HG03460 (cell line): ENCODE measurements around the gene MAN1B1.
A peak's percentile ranks its signal among the peaks of the same experiment; 100 is the strongest.
"Not testable (repeated sequence)": the region's sequence is repeated elsewhere in the genome, so short reads cannot be mapped to it uniquely, and the experiment has no call there.

ENCODE experiments used
- ATAC-seq: cut with Tn5 transposase; IDR thresholded peaks from one replicate; pipeline ENCODE4 v1.9.1; 2021; ENCODE audit not compliant: unreplicated experiment

The MAN1B1 gene

GRCh38 chr9:137110147-137110910 lies 23.5 kb downstream of the MAN1B1 start:
- no peak for ATAC-seq

DNA sequence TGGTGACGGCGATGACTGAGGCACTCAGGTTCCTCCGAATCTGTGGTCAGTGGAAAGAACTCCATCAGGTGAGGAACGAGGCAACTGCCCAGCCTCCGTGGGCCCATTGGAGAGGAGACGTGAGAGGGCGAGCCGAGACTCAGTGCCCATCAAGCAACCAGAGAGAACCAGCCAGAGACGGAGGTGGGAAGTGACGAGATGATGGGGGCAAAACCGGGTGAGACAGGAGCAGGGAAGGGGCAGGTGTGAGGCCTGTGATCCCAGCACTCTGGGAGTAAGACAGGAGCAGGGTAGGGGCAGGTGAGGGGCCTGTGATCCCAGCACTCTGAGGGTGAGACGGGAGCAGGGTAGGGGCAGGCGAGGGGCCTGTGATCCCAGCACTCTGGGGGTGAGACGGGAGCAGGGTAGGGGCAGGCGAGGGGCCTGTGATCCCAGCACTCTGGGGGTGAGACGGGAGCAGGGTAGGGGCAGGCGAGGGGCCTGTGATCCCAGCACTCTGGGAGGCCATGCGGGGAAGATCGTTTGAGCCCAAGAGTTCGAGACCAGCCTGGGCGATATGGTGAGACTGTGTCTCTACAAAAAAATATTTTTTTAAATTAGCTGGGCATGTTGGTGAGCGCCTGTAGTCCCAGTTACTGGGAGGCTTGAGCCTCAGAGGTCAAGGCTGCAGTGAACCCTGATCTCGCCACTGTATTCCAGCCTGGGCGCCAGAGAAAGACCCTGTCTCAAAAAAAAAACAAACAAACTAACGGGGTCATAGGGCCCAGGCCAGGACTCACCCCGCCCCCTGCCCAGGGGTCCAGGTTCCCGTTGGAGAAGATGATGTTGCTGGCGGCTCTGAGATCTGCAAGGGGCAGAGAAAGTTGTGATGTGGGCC lies 24.4 kb downstream of the MAN1B1 start:
- no peak for ATAC-seq

- ATAC-seq: no peak
Measured at GRCh38 chr9:137111788-137112563, 25.2 kb downstream of the MAN1B1 start.

GRCh38 chr9:137112564-137113384 lies 26.0 kb downstream of the MAN1B1 start:
- ATAC-seq: no peak

DNA sequence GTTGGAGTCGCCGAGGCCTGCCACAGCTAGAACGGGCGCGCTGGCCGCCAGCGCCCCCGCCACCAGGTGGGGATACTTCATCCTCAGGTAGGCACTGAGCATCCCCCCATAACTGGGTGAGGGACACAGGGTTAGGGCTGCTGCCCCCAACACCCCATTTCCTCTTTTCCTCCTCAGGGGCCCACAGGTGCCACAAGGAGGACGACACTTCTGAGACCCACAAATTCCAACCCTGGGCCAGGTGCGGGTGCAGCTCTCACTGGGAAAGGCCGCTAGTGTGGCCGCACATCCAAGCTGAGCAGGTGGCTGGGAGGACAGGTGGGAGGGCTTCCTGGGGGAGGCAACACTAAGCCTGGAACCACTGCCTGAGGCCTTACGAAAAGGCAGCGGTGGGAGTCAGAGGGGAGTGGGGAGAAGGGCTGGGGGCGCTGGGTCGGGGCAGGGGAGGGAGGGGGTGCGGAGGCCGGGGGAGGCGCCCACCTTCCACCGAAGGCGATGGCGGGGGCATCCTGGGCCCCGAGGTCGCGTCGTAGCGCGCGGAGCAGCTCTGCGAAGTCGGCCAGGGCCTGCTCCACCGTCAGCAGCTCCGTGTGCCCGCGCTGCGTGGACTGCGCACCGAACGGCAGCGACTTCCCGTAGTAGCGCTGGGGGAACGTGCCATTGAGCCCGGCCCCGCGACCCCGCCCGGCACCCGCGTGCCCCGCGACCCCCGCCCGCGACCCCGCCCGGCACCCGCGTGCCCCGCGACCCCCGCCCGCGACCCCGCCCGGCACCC lies 26.8 kb downstream of the MAN1B1 start:
- ATAC-seq: no peak

- ATAC-seq: no peak
Measured at GRCh38 chr9:137114220-137114612, 27.4 kb downstream of the MAN1B1 start.

- peak; percentile 63 for ATAC-seq
Measured at GRCh38 chr9:137114613-137115393, 28.0 kb downstream of the MAN1B1 start, which contains the start of gene DPP7. Gene DPP7 (minus strand): TSS chr9:137114733. CDS start chr9:137114713, 20 bp downstream.

- ATAC-seq: no peak
Measured at GRCh38 chr9:137115394-137116026, 28.7 kb downstream of the MAN1B1 start.

DNA sequence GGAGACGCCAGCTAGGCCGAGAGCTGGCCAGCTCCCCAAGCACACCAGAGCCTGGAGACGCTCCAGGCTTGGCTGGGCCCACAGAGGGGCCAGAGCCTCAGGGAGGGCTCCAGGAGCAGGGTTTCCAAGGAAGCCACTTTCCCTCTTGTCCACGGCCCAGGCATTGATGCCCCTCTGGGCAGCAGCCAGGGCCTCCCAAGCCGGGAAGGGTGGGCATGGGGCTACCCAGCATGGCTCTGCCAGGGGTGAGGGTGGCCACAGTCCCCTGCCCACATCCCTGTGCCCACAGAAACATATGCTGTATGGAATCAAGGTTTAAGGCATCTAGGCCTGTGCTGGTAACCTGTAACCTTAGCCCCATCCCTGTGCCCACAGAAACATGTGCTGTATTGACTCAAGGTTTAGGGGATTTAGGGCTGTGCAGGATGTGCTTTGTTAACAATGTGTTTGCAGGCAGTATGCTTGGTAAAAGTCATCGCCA lies 29.3 kb downstream of the MAN1B1 start:
- no peak for ATAC-seq

DNA sequence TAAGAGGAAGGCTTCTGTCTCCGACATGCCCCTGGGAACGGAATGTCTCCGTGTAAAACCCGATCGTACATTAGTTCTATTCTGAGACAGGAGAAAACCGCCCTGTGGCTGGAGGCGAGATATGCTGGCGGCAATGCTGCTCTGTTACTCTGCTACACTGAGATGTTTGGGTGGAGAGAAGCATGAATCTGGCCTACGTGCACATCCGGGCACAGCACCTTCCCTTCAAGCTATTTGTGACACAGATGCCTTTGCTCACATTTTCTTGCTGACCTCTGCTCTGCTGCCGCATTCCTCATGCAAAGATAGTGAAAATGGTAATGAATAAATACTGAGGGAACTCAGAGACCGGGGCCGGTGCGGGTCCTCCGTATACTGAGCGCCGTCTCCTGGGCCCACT lies 29.9 kb downstream of the MAN1B1 start:
- ATAC-seq: no peak

- ATAC-seq: no peak
Measured at GRCh38 chr9:137117269-137117731, 30.5 kb downstream of the MAN1B1 start.

DNA sequence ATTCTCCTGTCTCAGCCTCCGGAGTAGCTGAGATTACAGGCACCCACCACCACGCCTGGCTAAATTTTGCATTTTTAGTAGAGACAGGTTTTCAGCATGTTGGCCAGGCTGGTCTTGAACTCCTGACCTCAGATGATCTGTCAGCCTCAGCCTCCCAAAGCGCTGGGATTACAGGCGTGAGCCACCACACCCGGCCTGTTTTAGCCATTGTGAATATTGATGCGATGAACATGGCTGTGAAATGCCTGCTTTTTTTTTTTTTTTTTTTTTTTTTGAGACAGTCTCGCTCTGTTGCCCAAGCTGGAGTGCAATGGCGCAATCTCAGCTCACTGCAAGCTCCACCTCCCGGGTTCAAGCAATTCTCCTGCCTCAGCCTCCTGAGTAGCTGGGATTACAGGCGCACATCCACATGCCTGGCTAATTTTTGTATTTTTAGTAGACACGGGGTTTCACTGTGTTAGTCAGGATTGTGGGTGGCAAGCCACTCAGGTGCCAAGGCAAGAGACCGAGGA lies 31.4 kb downstream of the MAN1B1 start:
- ATAC-seq: not testable (repeated sequence)

GRCh38 chr9:137121927-137122795 lies 35.4 kb downstream of the MAN1B1 start:
- ATAC-seq: not testable (repeated sequence)

DNA sequence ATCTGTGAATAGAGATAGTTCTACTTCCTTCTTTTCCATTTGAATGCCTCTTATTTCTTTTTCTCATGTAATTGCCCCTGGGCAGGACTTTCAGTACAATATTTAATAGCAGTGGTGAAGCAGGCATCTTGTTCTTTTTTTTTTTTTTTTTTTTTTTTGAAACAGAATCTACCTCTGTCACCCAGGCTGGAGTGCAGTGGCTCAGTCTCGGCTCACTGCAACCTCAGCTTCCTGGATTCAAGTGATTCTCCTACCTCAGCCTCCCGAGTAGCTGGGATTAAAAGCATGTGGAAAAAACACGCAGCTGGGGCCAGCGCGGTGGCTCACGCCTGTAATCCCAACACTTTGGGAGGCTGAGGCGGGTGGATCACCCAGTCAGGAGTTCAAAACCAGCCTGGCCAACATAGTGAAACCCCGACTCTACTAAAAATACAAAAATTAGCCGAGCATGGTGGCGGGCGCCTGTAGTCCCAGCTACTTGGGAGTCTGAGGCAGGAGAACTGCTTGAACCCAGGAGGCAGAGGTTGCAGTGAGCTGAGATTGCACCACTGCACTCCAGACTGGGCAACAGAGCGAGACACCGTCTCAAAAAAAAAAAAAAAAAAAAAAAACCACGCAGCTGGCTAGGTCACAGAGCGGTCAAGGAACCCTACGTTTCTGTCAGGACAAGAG lies 36.1 kb downstream of the MAN1B1 start:
- not testable (repeated sequence) for ATAC-seq

DNA sequence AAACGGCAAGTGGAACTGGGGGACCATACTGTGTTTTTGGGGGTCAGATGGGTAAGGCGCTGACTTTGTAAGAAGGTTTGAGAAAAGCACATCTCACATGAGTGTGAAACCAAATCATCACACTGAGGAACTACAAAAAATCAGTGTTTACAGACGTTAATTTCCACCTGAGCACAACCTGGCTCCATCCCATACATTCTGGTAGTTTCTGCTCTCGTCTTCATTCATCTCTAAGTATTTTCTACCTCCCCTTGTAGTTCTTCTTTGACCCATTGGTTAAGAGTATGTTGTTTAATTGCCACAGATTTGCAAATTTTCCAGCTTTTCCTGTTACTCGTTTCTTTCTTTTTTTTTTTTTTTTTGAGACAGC lies 36.7 kb downstream of the MAN1B1 start:
- no peak for ATAC-seq

- ATAC-seq: not testable (repeated sequence)
Measured at GRCh38 chr9:137123952-137124462, 37.2 kb downstream of the MAN1B1 start.
